Activated CD4-positive, alpha-beta T cell treated with anti-CD3 and anti-CD28 coated beads, Interleukin-2, amount 50 U/mL, for 24 hours (primary cell): Measurements from ENCODE around the gene TMEM106A.
"Not testable (repeated sequence)": the region's sequence is repeated elsewhere in the genome, so short reads cannot be mapped to it uniquely, and the experiment has no call there.

Source experiments
- DNase-seq, 2 donors: peaks; one replicate each; pipeline ENCODE4 v3.0.0-alpha.2; 2020; ENCODE audit warnings: low read depth in 1 of 2, low spot score in 1 of 2

Gene TMEM106A

GRCh38 chr17:43211480-43212402 lies at the start of gene TMEM106A:
TMEM106A (plus strand) TSS chr17:43211875; CDS start chr17:43213042, 1,167 bp downstream.
- DNase-seq, result peak; percentile 58 to 67

GRCh38 chr17:43165971-43166370 lies 45.7 kb upstream of the TMEM106A start:
- DNase-seq, result not testable (repeated sequence)

- no peak for DNase-seq
Observed at GRCh38 chr17:43169561-43170139, 42.0 kb upstream of the TMEM106A start.

- peak; percentile 56 to 85 for DNase-seq
Observed at GRCh38 chr17:43170140-43170765, 41.4 kb upstream of the TMEM106A start.

- DNase-seq, result peak; percentile 84 to 97
Observed at GRCh38 chr17:43170766-43171585, 40.7 kb upstream of the TMEM106A start, which contains the start of gene NBR1. NBR1 (plus strand) TSS chr17:43171214; CDS start chr17:43175800, 4,586 bp downstream.

GRCh38 chr17:43171586-43172487 lies 39.8 kb upstream of the TMEM106A start:
- DNase-seq, result no peak

GRCh38 chr17:43175213-43176118 lies 36.2 kb upstream of the TMEM106A start:
- no peak for DNase-seq

GRCh38 chr17:43176119-43176570 lies 35.5 kb upstream of the TMEM106A start:
- DNase-seq, result no peak

GRCh38 chr17:43183921-43184320 lies 27.8 kb upstream of the TMEM106A start:
- no peak for DNase-seq

- DNase-seq, result not testable (repeated sequence)
Observed at GRCh38 chr17:43186656-43187055, 25.0 kb upstream of the TMEM106A start.

- DNase-seq, result no peak
Observed at GRCh38 chr17:43193251-43193650, 18.4 kb upstream of the TMEM106A start.

- no peak for DNase-seq
Observed at GRCh38 chr17:43199633-43200032, 12.0 kb upstream of the TMEM106A start.

- no peak for DNase-seq
Observed at GRCh38 chr17:43200127-43200526, 11.5 kb upstream of the TMEM106A start.

GRCh38 chr17:43203013-43203412 lies 8.7 kb upstream of the TMEM106A start:
- not testable (repeated sequence) for DNase-seq

- no peak for DNase-seq
Observed at GRCh38 chr17:43210576-43210975, 1.1 kb upstream of the TMEM106A start.

- DNase-seq, result no peak
Observed at GRCh38 chr17:43211123-43211479, 574 bp upstream of the TMEM106A start.

- DNase-seq, result no peak
Observed at GRCh38 chr17:43212641-43213490, 1.2 kb downstream of the TMEM106A start.

GRCh38 chr17:43213545-43213944 lies 1.9 kb downstream of the TMEM106A start:
- no peak for DNase-seq
